Measurements from ENCODE around the gene PRPSAP2. TPM values are rescaled to one million over a fixed set of nuclear protein-coding genes. Genes with fewer than 3 reads are reported as not detected.
"Not testable (repeated sequence)": the region's sequence is repeated elsewhere in the genome, so short reads cannot be mapped to it uniquely, and the experiment has no call there.

The PRPSAP2 gene
- total RNA-seq, 1 donor from 2014 or later = 145 TPM

DNA sequence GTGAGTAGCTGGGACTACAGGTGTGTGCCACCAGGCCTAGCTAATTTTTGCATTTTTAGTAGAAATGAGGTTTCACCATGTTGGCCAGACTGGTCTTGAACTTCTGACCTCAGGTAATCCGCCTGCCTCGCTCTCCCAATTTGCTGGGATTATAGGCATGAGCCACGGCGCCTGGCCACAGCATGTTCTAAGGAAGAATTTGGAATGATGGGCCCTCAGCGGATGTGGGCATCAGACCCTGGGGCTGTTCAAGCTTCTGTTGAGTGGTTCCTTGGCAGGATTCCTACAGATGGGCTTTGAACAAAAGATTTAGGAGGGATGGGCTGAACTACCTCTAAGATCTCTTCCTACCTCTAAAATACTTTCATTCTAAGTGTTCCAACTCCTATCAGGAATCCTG lies 4.1 kb downstream of the PRPSAP2 start:
- H3K9ac ChIP-seq = no peak overlapping the region

DNA sequence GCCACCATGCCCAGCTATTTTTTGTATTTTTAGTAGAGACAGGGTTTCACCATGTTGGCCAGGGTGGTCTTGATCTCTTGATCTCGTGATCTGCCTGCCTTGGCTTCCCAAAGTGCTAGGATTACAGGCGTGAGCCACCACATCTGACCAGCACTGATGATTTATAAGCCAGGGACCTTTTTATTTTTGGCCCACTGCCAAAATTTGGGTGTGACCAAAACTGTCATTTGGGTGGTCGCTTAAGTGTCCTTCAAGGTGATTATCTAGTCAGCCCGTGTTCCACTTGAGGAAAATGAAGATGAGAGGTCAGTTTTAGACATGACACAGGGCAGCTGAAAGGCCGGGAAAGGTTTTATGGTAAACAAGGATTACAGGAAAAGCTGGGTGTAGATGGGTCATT lies 7.1 kb downstream of the PRPSAP2 start:
- not testable (repeated sequence) for H3K27ac Mint-ChIP-seq; H3K4me1 Mint-ChIP-seq; H3K9me3 ChIP-seq (ENCODE audit: low read depth); H3K27me3 Mint-ChIP-seq (ENCODE audit: insufficient read depth, low read depth); H3K9me3 Mint-ChIP-seq; H3K4me1 ChIP-seq; H3K27me3 ChIP-seq; H3K27ac ChIP-seq; H3K4me3 ChIP-seq; H2AFZ ChIP-seq (replicated peaks); H3K36me3 ChIP-seq; H3K9ac ChIP-seq; DNase-seq (ENCODE audit: low spot score); H3K4me3 Mint-ChIP-seq; H3F3A ChIP-seq (ENCODE audit: low read depth)
- H3K36me3 Mint-ChIP-seq = peaks cover 24% of the 10 kb centered on the region
- Histone ChIP-seq H3K4me2 (peak overlapping the region; percentile 47), H3K79me2 (ENCODE audit: low read depth) (peaks cover 72% of the 10 kb centered on the region), H4K20me1 (ENCODE audit: low read depth) (peaks cover 56% of the 10 kb centered on the region)

More for the DNA sequence above, 4.1 kb downstream of the PRPSAP2 start:
- no peaks in the 10 kb centered on the region for H3K27me3 Mint-ChIP-seq (ENCODE audit: insufficient read depth, low read depth)
- Histone ChIP-seq H2AFZ (replicated peaks) (no peak overlapping the region), H3K27me3 (no peaks in the 10 kb centered on the region), H3K4me1 (peaks cover 15% of the 10 kb centered on the region), H3F3A (ENCODE audit: low read depth) (peaks cover 5% of the 10 kb centered on the region), H4K20me1 (ENCODE audit: low read depth) (peaks cover 64% of the 10 kb centered on the region), H3K9me3 (ENCODE audit: low read depth) (no peaks in the 10 kb centered on the region), H3K4me2 (peak overlapping the region; percentile 14), H3K79me2 (ENCODE audit: low read depth) (peaks cover 80% of the 10 kb centered on the region), H3K27ac (no peak overlapping the region), H3K4me3 (no peak overlapping the region), H3K36me3 (peaks cover 4% of the 10 kb centered on the region)
- TF ChIP-seq EZH2phosphoT487 (IDR thresholded peaks at IDR 0.05) = no peak
- TF ChIP-seq, protein P1, sequence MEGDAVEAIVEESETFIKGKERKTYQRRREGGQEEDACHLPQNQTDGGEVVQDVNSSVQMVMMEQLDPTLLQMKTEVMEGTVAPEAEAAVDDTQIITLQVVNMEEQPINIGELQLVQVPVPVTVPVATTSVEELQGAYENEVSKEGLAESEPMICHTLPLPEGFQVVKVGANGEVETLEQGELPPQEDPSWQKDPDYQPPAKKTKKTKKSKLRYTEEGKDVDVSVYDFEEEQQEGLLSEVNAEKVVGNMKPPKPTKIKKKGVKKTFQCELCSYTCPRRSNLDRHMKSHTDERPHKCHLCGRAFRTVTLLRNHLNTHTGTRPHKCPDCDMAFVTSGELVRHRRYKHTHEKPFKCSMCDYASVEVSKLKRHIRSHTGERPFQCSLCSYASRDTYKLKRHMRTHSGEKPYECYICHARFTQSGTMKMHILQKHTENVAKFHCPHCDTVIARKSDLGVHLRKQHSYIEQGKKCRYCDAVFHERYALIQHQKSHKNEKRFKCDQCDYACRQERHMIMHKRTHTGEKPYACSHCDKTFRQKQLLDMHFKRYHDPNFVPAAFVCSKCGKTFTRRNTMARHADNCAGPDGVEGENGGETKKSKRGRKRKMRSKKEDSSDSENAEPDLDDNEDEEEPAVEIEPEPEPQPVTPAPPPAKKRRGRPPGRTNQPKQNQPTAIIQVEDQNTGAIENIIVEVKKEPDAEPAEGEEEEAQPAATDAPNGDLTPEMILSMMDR (IDR thresholded peaks at IDR 0.05) = no peak
- peaks cover 16% of the 10 kb centered on the region for H3K36me3 Mint-ChIP-seq
- DNase-seq (ENCODE audit: low spot score) = no peak
- H3K4me1 Mint-ChIP-seq = peaks cover 19% of the 10 kb centered on the region
- no peaks in the 10 kb centered on the region for H3K9me3 Mint-ChIP-seq
- H3K4me3 Mint-ChIP-seq = no peak overlapping the region
- no peak overlapping the region for H3K27ac Mint-ChIP-seq

- H3K4me3 ChIP-seq = no peak overlapping the region
- Mint-ChIP-seq H3K4me1 (peaks cover 3% of the 10 kb centered on the region), H3K27ac (no peak overlapping the region), H3K9me3 (no peaks in the 10 kb centered on the region), H3K27me3 (ENCODE audit: insufficient read depth, low read depth) (no peaks in the 10 kb centered on the region), H3K4me3 (no peak overlapping the region), H3K36me3 (peaks cover 23% of the 10 kb centered on the region)
- no peak for DNase-seq (ENCODE audit: low spot score)
- no peaks in the 10 kb centered on the region for H3K27me3 ChIP-seq
- no peak overlapping the region for H3K9ac ChIP-seq
- no peak overlapping the region for H3K27ac ChIP-seq
- H3K9me3 ChIP-seq (ENCODE audit: low read depth) = no peaks in the 10 kb centered on the region
- H4K20me1 ChIP-seq (ENCODE audit: low read depth) = peaks cover 38% of the 10 kb centered on the region
- no peak overlapping the region for H3K4me2 ChIP-seq
- H3K79me2 ChIP-seq (ENCODE audit: low read depth) = peaks cover 51% of the 10 kb centered on the region
- TF ChIP-seq EZH2phosphoT487 (IDR thresholded peaks at IDR 0.05) (no peak), EZH2 (IDR thresholded peaks at IDR 0.05) (no peak)
- TF ChIP-seq, protein P1 (IDR thresholded peaks at IDR 0.05) = no peak
- peaks cover 4% of the 10 kb centered on the region for H3K36me3 ChIP-seq
- no peaks in the 10 kb centered on the region for H3F3A ChIP-seq (ENCODE audit: low read depth)
- peaks cover 3% of the 10 kb centered on the region for H3K4me1 ChIP-seq
- no peak overlapping the region for H2AFZ ChIP-seq (replicated peaks)
Observed at GRCh38 chr17:18866866-18867813, 9.2 kb downstream of the PRPSAP2 start.

GRCh38 chr17:18877104-18877645 lies 19.2 kb downstream of the PRPSAP2 start:
- H3K4me3 Mint-ChIP-seq = no peak overlapping the region

More at GRCh38 chr17:18877104-18877645, 19.2 kb downstream of the PRPSAP2 start:
- H3K9me3 Mint-ChIP-seq = no peaks in the 10 kb centered on the region
- Histone ChIP-seq H3K27ac (no peak overlapping the region), H3K79me2 (ENCODE audit: low read depth) (no peaks in the 10 kb centered on the region), H3K4me1 (no peaks in the 10 kb centered on the region), H3K4me2 (no peak overlapping the region), H3K4me3 (no peak overlapping the region), H3K9ac (no peak overlapping the region), H3K36me3 (peaks cover 10% of the 10 kb centered on the region), H2AFZ (replicated peaks) (no peak overlapping the region), H3F3A (ENCODE audit: low read depth) (no peaks in the 10 kb centered on the region), H3K27me3 (no peaks in the 10 kb centered on the region), H3K9me3 (ENCODE audit: low read depth) (no peaks in the 10 kb centered on the region), H4K20me1 (ENCODE audit: low read depth) (no peaks in the 10 kb centered on the region)
- peaks cover 38% of the 10 kb centered on the region for H3K36me3 Mint-ChIP-seq
- H3K27ac Mint-ChIP-seq = no peak overlapping the region
- no peaks in the 10 kb centered on the region for H3K4me1 Mint-ChIP-seq
- H3K27me3 Mint-ChIP-seq (ENCODE audit: insufficient read depth, low read depth) = no peaks in the 10 kb centered on the region
- no peak for DNase-seq (ENCODE audit: low spot score)
- TF ChIP-seq, protein P1 (IDR thresholded peaks at IDR 0.05) = no peak
- no peak for TF ChIP-seq EZH2phosphoT487 (IDR thresholded peaks at IDR 0.05)
- TF ChIP-seq EZH2 (IDR thresholded peaks at IDR 0.05) = no peak

All from neural progenitor cell (in vitro differentiated cells).